Activated T-helper 2 cell treated with anti-CD3 and anti-CD28 coated beads, Interferon-gamma antibody, Interleukin-2, Interleukin-4, amounts not matched to agents 10 μg/mL and 5 μg/mL and 100 μg/mL, durations not matched to agents 14 hours and 24 hours and 36 hours (primary cell): ENCODE results near the gene DCDC2B. TPM values are rescaled to one million over a fixed set of nuclear protein-coding genes. Genes with fewer than 3 reads are reported as not detected.
A peak's percentile ranks its signal among the peaks of the same experiment; 100 is the strongest.

Experiments used
- DNase-seq: peaks from one replicate; pipeline ENCODE4 v3.0.0; 2021; ENCODE audit warnings: low spot score
- H3K27ac Mint-ChIP-seq: one replicate; pipeline ENCODE4 v1.8.0; 2021; ENCODE audit warnings: mixed read lengths
- H3K27me3 Mint-ChIP-seq: one replicate; pipeline ENCODE4 v1.8.0; 2021; ENCODE audit warnings: low read depth, mixed read lengths
- H3K36me3 Mint-ChIP-seq: one replicate; pipeline ENCODE4 v1.8.0; 2021; ENCODE audit warnings: low read depth, mixed read lengths
- H3K4me1 Mint-ChIP-seq: one replicate; pipeline ENCODE4 v1.8.0; 2021; ENCODE audit warnings: low read depth, mixed read lengths
- H3K4me3 Mint-ChIP-seq: one replicate; pipeline ENCODE4 v1.8.0; 2021; ENCODE audit warnings: low read depth, mild to moderate bottlenecking, moderate library complexity, mixed read lengths
- H3K9me3 Mint-ChIP-seq: one replicate; pipeline ENCODE4 v1.8.0; 2021; ENCODE audit warnings: mixed read lengths
- intact Hi-C: fragments of 100-400 bp; cut with micrococcal nuclease; formaldehyde crosslinking; loops from one replicate; pipeline ENCODE4 v1.15.1; 2023
- total RNA-seq: library from RNA; stranded (reverse); gene quantifications from 2 replicates; pipeline ENCODE4 v1.2.3, GENCODE V29; 2022

Gene DCDC2B
- total RNA-seq, 1 donor from 2014 or later = not detected

DNA sequence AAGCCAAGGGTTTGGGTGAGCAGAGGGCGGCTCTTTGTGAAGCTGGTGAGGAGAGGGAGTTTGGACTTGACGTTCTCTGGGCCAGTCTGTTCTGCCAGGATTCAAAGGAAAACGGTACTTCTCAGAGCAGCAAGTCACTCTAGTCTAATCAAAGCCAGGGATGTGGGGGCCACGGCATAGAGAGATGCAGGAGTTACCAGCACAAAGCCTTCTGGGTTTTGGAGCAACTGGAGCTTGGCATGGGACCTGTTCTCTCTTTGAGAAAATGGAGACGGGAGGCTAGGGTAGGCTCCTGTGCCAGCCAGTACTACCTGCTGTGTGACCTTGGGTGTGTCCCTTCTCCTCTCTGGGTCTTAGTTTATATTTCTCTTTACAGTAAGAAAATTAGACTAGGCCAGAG, 27.3 kb upstream of the DCDC2B start:
- Mint-ChIP-seq H3K27ac (peak overlapping the region; percentile 92), H3K36me3 (peaks cover 55% of the 10 kb centered on the region), H3K9me3 (no peaks in the 10 kb centered on the region), H3K4me3 (peak overlapping the region; percentile 97), H3K4me1 (peaks cover 47% of the 10 kb centered on the region), H3K27me3 (no peaks in the 10 kb centered on the region)
- intact Hi-C loops = loop anchor here (2.0 to 5.0 kb wide), 2 partner anchors 71 to 109 kb away; partner anchors contain the start of genes LCK and TMEM39B
- no peak for DNase-seq

DNA sequence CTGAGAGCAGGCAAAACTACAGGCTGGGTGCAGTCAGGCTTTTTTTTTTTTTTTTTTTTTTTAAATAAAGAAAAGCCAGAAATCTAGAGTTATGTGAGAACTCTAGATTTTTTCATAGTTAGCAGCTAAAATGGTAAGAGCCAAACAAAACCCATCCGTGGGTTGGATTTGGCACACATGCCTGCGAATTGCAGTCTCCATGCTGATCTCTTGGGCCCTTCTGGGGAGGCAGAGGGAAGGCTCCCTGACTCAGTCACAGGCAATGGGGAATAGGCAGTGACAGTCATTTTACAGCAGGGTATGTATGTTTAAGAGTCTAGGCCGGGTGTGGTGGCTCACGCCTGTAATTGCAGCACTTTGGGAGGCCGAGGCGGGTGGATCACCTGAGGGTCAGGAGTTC, 26.8 kb upstream of the DCDC2B start:
- Mint-ChIP-seq H3K4me1 (peaks cover 48% of the 10 kb centered on the region), H3K9me3 (no peaks in the 10 kb centered on the region), H3K36me3 (peaks cover 58% of the 10 kb centered on the region), H3K27ac (no peak overlapping the region), H3K4me3 (peak overlapping the region; percentile 97), H3K27me3 (no peaks in the 10 kb centered on the region)
- intact Hi-C loops = loop anchor here (5.0 kb wide), 1 partner anchor 70 kb away; the partner anchor contains the start of gene LCK
- no peak for DNase-seq

DNA sequence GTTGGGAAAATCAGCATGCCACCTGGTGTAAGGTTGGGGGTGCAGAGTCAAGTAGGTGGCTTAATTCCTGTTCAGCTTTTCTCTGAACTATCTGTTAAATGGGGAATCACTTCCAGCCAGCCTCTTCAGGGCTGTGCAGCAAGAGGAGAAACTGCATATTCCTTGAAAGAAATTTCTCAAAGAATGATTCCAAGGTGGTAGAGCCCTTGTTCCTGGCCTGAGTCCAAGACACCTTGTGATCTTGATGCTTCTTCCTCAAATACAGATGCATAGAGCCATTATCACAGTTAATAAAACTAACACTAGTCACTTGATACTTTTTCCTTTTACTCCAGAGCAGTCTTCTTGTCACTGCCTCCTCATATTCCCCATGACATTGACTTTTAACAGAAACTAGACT, 24.2 kb upstream of the DCDC2B start:
- Mint-ChIP-seq H3K4me1 (peaks cover 47% of the 10 kb centered on the region), H3K36me3 (peaks cover 82% of the 10 kb centered on the region), H3K4me3 (peak overlapping the region; percentile 66), H3K27ac (no peak overlapping the region), H3K27me3 (no peaks in the 10 kb centered on the region), H3K9me3 (no peaks in the 10 kb centered on the region)
- no peak for DNase-seq
- intact Hi-C loops = loop anchor here (5.0 kb wide), 1 partner anchor 68 kb away; the partner anchor contains the start of gene LCK

DNA sequence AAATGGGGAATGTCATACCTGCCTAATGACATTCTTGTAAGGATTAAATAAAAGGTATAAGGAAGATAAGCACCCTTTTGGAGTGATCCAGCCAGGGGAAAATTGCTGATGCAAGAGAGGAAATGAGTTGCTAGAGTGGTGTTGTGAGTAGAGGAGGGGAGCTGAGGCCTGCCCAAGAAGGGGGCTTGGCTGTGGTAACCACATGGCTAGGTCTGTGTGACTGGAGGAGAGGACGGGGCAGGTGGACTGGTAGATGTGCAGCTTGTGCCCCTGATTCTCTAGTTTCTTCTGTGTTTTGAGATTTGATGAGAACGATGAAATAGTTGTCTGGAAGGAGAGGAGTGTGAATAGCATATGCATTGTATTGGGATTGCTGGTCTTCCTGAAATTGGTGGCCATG, 22.8 kb upstream of the DCDC2B start:
- peak overlapping the region; percentile 77 for H3K27ac Mint-ChIP-seq
- no peaks in the 10 kb centered on the region for H3K9me3 Mint-ChIP-seq
- intact Hi-C loops = no loop called here
- H3K27me3 Mint-ChIP-seq = no peaks in the 10 kb centered on the region
- no peak for DNase-seq
- peaks cover 82% of the 10 kb centered on the region for H3K36me3 Mint-ChIP-seq
- peak overlapping the region; percentile 49 for H3K4me3 Mint-ChIP-seq
- H3K4me1 Mint-ChIP-seq = peaks cover 40% of the 10 kb centered on the region

DNA sequence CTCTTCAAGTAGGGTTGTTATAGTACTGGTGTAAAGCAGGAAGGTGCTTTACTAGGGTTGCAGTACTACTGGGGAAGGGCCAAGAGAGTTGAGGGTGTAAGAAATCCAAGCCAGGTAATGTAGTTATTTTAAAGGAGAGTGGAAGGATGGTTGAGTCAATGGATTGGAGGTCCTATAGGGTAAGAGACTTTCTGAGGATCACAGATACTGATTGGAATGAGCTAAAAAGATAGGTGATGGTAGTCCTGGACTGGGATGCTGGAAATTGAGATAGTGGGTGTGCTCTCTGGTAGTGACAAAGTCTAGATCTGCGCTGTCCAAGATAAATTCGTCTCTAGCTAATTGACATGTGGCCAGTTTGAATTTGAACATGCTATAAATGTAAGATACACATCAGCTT, 22.4 kb upstream of the DCDC2B start:
- H3K4me1 Mint-ChIP-seq = peaks cover 36% of the 10 kb centered on the region
- peak overlapping the region; percentile 77 for H3K27ac Mint-ChIP-seq
- no peak for DNase-seq
- peaks cover 82% of the 10 kb centered on the region for H3K36me3 Mint-ChIP-seq
- peak overlapping the region; percentile 49 for H3K4me3 Mint-ChIP-seq
- H3K9me3 Mint-ChIP-seq = no peaks in the 10 kb centered on the region
- intact Hi-C loops = no loop called here
- no peaks in the 10 kb centered on the region for H3K27me3 Mint-ChIP-seq

DNA sequence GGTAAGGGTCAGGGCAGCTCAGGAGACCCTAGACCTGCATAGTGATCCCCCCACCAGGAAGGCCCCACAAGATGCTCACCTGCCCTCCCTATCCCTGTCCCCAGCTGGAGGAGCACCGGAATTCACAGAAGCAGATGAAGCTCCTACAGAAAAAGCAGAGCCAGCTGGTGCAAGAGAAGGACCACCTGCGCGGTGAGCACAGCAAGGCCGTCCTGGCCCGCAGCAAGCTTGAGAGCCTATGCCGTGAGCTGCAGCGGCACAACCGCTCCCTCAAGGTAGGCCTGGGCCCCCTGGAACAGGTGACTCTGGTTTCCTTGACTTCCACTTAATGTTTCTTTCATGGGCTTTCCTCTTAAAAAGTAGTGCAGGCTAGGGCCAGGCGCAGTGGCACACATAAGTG, 21.0 kb upstream of the DCDC2B start:
- Mint-ChIP-seq H3K9me3 (no peaks in the 10 kb centered on the region), H3K4me1 (peaks cover 28% of the 10 kb centered on the region), H3K4me3 (no peak overlapping the region), H3K27me3 (no peaks in the 10 kb centered on the region), H3K36me3 (peaks cover 82% of the 10 kb centered on the region), H3K27ac (peak overlapping the region; percentile 19)
- intact Hi-C loops = no loop called here
- DNase-seq = no peak

DNA sequence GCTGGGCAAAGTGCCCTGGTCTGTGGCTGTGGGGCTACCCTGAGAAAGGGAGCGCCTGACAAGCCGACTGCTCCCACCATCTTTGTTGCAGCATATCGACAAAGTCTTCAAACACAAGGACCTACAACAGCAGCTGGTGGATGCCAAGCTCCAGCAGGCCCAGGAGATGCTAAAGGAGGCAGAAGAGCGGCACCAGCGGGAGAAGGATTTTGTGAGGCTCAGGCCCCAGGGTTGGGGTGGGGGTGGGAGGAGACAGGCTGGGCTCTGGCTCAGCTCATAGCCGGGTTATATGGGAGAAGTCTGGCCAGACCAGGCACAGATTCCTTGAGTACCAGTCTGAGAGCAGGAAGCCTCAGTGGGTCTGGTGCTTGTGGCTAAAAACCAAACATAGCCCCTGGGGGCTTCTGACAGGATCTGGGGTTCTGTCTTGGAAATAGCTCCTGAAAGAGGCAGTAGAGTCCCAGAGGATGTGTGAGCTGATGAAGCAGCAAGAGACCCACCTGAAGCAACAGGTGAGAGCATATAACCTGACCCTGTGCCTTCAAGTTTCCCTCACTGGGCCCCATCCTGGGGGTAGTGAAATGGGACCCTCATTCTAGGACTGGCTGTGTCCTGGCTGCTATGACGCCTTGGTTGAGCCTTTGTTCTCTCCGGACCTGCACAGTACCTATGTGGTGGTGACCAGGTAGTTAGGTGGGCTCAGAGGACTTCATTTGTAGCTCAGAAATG, 16.5 kb upstream of the DCDC2B start:
- no peaks in the 10 kb centered on the region for H3K27me3 Mint-ChIP-seq
- no peak overlapping the region for H3K27ac Mint-ChIP-seq
- H3K4me3 Mint-ChIP-seq = no peak overlapping the region

DNA sequence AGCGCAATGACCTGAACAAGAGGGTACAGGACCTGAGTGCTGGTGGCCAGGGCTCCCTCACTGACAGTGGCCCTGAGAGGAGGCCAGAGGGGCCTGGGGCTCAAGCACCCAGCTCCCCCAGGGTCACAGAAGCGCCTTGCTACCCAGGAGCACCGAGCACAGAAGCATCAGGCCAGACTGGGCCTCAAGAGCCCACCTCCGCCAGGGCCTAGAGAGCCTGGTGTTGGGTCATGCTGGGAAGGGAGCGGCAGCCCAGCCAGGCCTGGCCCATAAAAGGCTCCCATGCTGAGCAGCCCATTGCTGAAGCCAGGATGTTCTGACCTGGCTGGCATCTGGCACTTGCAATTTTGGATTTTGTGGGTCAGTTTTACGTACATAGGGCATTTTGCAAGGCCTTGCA, 13.9 kb upstream of the DCDC2B start:
- H3K4me3 Mint-ChIP-seq = no peak overlapping the region
- H3K9me3 Mint-ChIP-seq = no peaks in the 10 kb centered on the region
- peaks cover 83% of the 10 kb centered on the region for H3K36me3 Mint-ChIP-seq
- no peak overlapping the region for H3K27ac Mint-ChIP-seq
- H3K27me3 Mint-ChIP-seq = no peaks in the 10 kb centered on the region
- no peak for DNase-seq
- intact Hi-C loops = no loop called here
- peaks cover 57% of the 10 kb centered on the region for H3K4me1 Mint-ChIP-seq

More for the DNA sequence above, 16.5 kb upstream of the DCDC2B start:
- H3K9me3 Mint-ChIP-seq = no peaks in the 10 kb centered on the region
- intact Hi-C loops = no loop called here
- H3K4me1 Mint-ChIP-seq = peaks cover 42% of the 10 kb centered on the region
- H3K36me3 Mint-ChIP-seq = peaks cover 95% of the 10 kb centered on the region
- no peak for DNase-seq

DNA sequence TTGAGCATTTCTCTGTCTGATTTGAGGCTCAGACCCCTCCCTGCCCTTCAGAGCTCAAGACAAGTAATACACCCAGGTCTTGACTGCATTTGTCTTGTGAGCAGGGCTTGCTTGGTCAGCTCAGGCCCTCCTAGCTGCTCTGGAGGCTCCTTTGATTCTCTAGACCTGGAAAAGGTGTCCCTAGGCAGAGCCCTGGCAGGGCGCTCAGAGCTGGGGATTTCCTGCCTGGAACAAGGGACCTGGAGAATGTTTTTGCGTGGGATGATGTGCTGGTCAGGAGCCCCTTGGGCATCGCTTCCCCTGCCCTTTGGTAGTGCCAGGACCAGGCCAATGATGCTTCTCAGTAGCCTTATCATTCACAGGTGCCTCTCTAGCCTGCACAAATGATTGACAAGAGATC, 13.4 kb upstream of the DCDC2B start:
- H3K4me1 Mint-ChIP-seq = peaks cover 62% of the 10 kb centered on the region
- H3K27me3 Mint-ChIP-seq = no peaks in the 10 kb centered on the region
- H3K4me3 Mint-ChIP-seq = no peak overlapping the region
- no peak for DNase-seq
- no peaks in the 10 kb centered on the region for H3K9me3 Mint-ChIP-seq
- H3K27ac Mint-ChIP-seq = no peak overlapping the region
- H3K36me3 Mint-ChIP-seq = peaks cover 77% of the 10 kb centered on the region
- intact Hi-C loops = no loop called here

DNA sequence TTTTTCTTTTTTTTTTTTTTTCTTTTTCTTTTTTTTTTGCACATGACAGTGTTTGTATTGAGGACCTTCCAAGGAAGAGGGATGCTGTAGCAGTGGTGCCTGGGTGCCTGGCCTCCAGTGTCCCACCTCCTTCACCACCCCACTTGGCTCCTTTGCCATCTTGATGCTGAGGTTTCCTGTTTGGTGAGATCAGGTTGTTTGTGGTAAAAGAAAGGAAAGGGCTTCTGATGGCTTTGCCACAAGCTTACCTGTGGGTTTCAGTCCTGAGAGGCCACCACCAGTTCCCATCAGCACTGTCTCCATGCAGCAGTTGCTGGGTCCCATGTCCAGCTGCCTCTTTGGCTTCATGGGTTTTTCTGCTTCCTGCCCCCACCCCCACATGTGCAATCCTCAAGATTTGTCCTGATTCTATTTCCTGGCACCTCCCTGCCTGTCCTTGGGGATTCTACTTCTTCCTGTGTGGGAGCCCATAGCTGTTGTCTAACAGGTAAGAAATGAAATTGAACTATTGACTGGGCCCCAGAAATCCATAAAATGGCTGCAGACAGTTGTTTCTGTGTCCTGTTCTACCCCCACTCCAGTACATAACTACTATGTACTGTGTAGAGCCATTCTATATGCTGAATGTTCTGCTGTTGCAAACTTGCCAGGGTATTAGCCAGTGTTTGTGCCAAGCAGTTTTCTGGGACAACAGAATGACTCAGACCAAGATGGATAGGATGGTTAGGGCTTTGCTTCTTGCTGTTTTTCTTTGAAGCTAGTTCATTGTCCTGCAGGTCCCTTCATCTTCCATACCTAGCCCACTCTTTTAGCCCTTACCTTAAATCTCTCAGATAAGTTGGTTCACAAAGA, 12.7 kb upstream of the DCDC2B start:
- H3K27ac Mint-ChIP-seq = peak overlapping the region; percentile 50

DNA sequence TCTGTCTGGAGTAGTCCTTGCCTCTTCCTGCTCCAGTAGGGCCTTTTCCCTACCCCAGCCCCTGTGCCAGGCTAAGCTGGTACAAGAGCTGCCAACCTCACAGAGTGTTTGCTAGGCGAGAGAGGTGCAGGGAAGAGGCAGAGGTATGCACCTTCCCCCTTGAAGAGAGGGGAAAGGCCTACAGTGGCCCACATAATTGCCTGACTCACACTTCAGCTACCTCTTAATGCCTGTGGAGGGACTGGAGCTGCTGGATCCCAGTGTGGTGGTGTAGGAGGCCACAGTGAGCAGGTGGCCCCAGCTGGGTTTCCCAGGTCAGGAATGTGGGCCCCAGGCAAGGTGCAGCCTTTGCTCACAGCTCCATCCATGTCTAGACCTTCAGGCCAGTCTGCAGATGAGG, 11.8 kb upstream of the DCDC2B start:
- Mint-ChIP-seq H3K4me1 (peaks cover 71% of the 10 kb centered on the region), H3K4me3 (no peak overlapping the region), H3K36me3 (peaks cover 68% of the 10 kb centered on the region), H3K27ac (peak overlapping the region; percentile 66), H3K9me3 (no peaks in the 10 kb centered on the region), H3K27me3 (no peaks in the 10 kb centered on the region)
- intact Hi-C loops = no loop called here
- no peak for DNase-seq

More for the DNA sequence above, 12.7 kb upstream of the DCDC2B start:
- no peaks in the 10 kb centered on the region for H3K27me3 Mint-ChIP-seq
- DNase-seq = no peak
- H3K4me1 Mint-ChIP-seq = peaks cover 62% of the 10 kb centered on the region
- intact Hi-C loops = no loop called here
- H3K4me3 Mint-ChIP-seq = no peak overlapping the region
- H3K36me3 Mint-ChIP-seq = peaks cover 73% of the 10 kb centered on the region
- H3K9me3 Mint-ChIP-seq = no peaks in the 10 kb centered on the region

DNA sequence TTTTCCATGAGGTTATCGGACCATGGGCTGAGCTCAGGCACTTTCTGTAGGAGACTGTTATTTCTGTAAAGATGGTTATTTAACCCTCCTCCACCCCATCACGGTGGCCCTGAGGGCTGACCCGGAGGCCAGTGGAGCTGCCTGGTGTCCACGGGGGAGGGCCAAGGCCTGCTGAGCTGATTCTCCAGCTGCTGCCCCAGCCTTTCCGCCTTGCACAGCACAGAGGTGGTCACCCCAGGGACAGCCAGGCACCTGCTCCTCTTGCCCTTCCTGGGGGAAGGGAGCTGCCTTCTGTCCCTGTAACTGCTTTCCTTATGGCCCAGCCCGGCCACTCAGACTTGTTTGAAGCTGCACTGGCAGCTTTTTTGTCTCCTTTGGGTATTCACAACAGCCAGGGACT, 11.1 kb upstream of the DCDC2B start:
- H3K4me3 Mint-ChIP-seq = no peak overlapping the region
- H3K9me3 Mint-ChIP-seq = no peaks in the 10 kb centered on the region

More for the DNA sequence above, 11.1 kb upstream of the DCDC2B start:
- peaks cover 64% of the 10 kb centered on the region for H3K36me3 Mint-ChIP-seq
- no peak for DNase-seq
- peaks cover 74% of the 10 kb centered on the region for H3K4me1 Mint-ChIP-seq
- H3K27me3 Mint-ChIP-seq = no peaks in the 10 kb centered on the region
- H3K27ac Mint-ChIP-seq = no peak overlapping the region
- intact Hi-C loops = no loop called here
